HT-29 (cell line): Measurements from ENCODE around the gene MYRFL. TPM values are rescaled to one million over a fixed set of nuclear protein-coding genes. Genes with fewer than 3 reads are reported as not detected.

Experiments
- DNase-seq: peaks from one replicate; pipeline ENCODE4 v3.0.0-alpha.2; 2015; ENCODE audit warnings: low spot score
- total RNA-seq: library from RNA; depleted of rRNA; stranded (reverse); fragments of >200 nt; shearing (Covaris generic); gene quantifications from 2 replicates; pipeline ENCODE4 v1.2.3, GENCODE V29; 2014

The MYRFL gene
- total RNA-seq, 1 experiment from 2014 or later = 13.2 TPM

DNA sequence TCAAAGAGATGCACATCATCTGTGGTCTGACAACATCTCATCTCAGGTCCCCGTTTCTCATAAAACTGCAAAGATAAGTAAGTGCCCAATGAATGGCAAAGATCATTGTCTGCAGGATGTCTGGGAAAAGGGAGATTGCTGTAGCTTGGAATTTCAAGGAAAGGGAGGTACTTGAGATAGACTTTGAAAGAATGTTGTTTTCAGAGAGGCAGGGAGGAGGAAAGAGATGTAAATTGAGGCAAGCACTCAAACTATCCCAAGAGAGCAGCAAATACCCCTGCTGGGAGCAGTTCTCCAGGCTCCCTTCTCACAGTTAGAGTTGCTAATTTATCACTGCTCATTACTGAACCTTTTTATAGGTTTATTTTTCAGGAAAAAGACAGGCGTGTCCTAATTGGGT, 107.1 kb downstream of the MYRFL start:
- no peak for DNase-seq

DNA sequence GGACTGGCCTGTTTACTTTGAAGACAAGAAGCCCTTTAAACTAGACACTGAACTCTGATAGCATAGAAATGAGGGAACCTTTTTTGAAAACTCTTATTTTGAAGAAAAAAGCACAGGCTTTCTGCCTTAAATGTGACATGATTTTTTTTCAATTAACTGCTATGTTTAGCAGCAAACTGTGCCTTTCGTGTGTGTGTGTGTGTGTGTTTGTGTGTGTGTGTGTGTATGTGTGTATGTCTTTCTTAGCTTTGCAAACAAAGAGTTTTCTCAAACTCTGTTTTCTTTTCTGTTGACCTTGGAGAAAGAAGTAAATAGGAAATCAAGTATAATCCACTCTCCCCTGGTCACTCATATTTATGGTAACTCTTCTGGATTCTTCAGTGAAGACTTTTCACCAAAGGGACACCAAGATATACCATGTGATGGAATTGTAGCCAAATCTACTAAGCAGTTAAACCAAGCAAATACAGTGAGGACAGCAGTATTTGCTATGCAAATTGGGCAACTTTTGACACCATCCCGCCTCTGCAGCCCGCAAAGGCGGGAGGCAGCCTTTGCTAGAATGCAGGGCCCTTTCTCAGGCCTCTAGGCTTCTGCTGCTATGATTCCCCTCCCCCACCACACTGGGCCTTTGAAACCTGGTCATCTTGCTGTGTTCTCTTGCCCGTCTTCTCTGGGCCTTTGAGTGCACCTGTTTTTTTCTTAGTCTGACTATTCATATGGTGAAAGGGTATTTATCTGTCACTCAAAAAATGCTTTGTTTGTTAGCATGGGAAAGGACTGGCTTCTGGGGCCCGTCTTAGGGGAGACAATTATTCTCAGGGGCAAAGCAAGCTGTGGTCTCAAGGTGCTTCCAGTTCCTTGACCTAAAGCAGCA, 107.9 kb downstream of the MYRFL start:
- DNase-seq = no peak

DNA sequence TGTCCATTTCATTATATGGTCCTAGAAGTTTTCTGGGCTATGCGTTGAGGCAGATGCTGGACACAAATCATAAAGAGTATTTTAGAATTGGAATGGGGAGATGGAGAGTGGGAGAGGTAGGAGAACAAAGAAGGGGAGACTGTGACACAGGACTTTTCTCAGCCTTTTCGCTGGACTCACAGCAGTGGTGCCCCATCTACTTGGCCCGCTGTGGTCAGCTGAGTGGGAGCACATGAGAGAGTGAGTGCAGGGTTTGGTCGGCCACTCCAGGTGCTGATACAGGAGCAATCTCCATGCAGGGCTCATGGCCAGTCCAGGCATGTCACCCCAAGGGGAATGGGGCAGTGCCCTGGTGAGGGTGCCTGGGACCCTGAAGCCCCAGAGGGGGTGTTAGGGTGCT, 109.0 kb downstream of the MYRFL start:
- DNase-seq = no peak

DNA sequence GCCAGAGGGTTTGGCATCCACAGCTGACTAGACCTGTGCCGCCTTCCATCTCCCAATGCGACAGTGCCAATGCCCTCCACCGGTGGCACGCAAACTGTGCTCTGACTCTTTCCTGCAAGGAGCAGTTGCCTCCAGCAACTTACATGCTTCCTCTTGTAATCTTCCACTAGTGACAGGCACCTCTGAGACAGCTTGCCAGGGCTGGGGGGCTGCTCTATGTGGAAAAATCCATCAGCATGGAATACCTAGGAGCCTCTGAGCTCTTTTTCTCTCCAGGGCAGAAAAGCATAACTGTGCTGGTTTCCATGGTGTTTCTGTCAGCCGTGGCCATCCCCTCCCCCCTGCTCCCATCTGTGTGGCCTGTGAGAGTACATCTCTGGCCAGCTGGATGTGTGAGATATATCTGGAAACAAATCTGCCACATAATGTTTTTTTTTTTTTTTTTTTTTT, 110.6 kb downstream of the MYRFL start:
- DNase-seq = no peak

DNA sequence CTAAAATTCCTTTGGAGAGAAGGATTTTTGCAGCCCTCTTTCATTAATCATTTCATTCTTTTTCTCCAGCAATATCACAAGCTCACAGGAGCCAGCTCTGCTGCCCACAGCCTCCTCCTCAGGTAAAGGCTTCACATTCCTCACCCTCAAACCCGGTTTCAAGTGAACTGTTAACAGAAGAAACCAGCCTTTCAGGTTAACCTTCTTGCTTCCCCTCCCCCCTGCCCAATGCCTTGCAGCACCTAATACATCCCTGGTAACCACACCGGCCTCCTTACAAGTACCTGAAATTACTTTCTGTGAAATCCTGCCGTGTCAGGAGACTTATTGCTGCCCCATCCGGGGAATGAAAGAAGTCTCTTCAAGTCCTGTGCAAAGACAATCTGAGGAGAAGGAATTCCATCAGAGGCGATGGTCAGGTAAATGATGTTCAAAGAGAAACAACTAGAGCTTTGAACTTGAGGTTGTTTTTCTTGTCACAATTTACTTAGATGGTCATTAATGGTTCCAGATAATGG, 111.2 kb downstream of the MYRFL start:
- DNase-seq = no peak

DNA sequence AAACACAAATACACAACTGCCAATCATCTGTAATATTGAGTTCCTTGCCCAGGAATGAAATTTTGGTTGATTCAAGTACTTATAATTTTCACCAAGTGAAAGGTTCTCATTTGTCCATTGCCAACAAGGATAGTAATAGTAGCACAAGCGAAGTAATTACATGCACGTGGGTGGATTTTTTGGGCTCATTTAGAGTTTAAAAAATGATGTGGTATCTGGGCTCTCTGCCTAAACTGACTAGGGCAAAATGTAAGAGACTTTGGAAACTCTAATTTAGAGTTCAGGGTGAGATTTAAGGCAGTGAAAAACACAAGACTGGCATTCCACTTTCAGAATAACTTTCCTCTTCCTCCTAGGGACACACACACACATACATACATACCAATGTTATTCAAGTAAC, 111.7 kb downstream of the MYRFL start:
- no peak for DNase-seq

DNA sequence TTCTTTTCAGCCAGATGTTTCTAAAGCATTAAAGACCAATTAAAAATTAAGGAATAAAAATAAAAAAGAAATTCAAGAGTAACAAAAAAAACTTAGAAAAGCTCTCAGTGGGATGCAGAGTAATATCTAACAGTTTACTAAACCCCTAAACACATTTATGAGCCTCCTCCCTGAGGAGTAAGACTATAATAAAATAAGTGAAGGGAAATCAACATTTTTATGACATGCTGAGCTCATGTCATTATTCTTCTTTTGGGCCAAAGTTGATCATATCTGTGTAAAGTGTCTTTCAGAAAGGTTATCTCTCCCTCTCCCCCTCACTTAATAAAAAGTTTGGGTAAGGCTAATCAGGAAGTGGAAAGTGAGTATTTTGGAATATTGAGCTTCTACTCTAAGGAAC, 122.1 kb downstream of the MYRFL start:
- no peak for DNase-seq

DNA sequence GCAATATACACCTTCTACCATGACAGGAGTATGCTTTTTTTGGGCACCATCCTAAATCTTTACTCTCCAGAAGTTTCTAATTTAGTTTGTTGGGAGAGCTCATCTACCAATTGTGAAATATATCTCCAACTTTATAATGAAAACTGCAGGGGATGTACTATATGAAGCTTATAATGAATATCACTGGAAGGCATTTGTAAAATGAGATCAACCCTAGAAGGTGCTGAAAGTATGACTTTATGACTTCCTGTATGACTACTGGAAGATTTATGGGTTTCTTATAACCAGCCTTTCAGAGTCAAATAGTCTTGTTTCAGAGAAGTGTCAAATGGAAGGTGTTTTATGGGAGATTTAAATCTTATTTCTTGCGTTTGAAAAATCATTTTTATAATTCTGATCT, 122.9 kb downstream of the MYRFL start:
- no peak for DNase-seq

DNA sequence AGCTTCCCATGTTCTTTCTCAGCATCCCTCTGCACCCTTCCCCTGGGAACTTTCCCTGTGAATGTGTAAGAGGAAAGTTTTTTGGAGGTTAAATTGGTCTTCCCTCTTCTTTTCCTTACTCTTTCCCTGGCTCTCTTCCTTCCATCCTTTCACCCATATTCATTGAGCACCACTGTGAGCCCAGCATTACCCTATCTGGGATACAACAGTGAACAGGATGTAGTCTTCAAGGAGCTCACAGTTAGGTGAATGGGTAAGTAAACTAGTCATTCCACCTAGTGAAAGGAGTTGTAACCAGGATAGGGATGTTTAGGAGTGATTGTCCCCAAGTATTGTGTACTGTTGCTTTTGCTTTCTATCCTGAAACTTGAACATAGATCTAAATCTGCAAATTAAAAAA, 123.8 kb downstream of the MYRFL start:
- DNase-seq = no peak

DNA sequence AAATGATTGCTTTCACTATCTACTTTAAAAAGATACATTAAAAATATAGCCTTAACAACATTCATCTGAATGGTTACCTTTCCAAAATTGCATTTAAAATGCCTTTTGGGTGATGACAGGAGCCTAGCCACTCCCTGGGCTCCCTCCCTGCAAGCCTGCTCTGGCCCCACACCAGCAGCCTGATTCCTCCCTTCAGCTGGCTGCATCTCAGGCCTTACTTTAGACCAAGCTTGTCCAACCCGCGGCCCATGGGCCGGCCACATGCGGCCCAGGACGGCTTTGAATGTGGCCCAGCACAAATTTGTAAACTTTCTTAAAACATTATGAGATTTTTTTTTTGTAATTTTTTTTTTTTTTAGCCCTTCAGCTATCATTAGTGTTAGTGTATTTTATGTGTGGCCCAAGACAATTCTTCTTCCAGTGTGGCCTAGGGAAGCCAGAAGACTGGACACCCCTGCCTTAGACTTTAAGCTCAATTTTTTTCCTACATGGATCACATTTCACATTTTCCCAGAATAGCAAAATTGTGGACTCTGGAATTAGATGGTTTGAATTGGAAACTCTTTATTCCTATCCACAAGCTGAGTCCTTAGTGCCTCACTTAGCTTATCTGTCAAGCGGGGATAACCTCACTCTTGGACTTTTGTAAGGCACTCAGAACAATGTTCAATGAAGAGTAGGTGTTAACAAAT, 124.4 kb downstream of the MYRFL start:
- no peak for DNase-seq

DNA sequence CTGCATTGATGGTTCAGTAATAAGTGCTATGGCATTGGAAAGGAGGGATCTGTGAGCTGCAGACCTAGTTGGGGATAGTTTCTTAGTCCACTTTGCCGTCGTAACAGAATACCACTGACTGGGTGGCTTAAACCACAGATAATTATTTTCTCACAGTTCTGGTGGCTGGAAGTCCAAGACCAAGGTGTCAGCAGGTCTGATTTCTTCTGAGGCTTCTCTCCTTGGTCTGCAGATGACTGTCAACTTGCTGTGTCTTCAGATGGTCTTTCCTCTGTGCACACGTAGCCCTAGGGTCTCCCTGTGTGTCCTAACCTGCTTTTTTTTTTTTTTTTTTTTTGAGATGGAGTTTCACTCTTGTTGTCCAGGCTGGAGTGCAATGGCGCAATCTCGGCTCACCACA, 126.1 kb downstream of the MYRFL start:
- DNase-seq = no peak

DNA sequence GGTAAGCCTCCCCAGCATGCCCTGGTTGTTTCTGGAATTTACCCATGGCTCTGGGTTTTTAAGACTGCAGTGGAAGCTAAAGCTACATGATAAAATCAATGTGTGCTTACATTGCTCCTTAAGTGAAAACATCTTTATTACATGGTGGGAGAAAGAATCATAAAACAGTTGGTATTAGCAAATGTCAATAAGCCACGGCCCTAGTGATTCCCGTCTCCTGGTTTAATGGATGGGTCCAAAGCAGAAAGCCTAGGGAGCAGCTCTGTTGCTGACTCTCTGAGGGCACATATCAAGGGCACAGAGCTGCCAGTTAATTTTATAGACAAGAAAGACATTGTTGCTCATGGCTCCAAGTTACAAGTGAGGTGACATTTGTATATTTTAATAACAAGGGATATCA, 127.9 kb downstream of the MYRFL start:
- no peak for DNase-seq

DNA sequence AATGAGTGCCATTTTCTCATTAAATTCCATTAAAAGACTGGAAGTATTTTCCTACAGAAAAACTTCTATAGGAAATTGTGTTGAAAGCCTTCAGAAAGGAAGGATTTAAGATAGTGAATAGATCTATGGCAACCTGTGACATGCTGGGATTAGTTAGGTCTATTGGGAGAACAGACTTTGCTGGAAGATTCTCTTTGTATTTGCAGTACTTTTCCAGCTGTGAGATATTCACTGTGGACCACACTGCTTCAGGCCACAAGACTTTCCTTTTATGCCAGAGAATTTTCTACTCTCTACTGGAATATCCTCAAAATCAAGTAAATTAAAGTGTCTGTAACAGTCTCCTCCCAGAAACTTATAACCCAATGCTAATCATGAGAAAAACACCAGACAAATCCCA, 136.2 kb downstream of the MYRFL start:
- DNase-seq = no peak

DNA sequence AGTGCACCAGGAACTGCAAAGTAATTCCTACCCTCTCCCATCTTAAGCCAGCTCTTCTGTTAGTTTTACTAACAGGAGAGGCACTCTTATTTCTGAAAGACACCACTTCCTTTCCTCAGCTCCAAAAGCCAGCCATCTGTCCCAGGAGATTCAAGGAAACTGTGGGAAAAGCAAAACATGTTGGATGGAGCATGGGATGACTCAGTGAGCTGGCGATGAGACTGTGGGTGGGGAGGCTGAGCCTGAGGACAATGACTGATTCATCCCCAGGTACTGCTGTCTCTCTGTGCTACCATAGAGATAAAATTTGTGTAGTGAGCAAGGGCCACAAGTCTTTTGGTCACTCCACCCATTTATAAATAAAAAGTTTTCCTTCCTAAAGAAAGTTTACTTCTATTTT, 141.4 kb downstream of the MYRFL start:
- DNase-seq = peak; percentile 58

DNA sequence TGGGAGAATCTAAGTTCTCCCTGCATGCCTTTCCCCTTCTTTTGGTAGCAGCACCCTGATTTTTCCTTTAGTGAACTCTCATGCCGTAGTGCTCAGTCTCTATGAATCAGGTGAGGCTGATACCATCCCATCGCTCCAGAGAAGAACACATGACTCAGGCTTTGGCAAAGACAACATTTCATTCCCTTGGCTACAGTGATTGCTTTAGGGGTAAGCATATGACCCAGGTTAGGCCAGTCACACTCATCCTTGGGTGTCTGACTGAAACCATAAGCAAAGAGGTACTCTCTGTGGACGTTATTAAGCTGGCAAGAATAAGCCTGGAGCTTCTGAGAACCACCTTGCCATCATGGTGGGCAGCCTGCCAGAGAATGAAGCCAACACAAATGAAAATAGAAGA, 141.8 kb downstream of the MYRFL start:
- DNase-seq = peak; percentile 52

DNA sequence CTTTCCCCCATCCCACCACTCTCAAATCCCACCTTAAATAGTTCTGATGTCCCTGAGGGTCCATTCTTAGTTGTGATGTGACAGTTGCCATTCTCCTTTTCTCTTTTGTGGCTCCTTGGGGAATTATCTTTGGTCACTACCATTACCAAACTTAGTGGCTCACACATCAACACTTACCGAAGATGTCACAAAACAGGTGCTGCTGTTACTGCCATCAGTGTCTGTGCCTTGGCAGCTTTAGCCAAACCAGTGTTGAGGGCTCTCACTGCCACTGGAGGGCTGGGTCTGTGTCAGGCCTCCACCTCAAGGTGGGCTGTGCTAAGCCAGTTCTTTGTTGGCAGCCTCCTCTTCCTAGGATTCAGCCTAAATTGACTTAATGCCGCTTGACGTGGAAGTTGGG, 144.0 kb downstream of the MYRFL start:
- DNase-seq = no peak

DNA sequence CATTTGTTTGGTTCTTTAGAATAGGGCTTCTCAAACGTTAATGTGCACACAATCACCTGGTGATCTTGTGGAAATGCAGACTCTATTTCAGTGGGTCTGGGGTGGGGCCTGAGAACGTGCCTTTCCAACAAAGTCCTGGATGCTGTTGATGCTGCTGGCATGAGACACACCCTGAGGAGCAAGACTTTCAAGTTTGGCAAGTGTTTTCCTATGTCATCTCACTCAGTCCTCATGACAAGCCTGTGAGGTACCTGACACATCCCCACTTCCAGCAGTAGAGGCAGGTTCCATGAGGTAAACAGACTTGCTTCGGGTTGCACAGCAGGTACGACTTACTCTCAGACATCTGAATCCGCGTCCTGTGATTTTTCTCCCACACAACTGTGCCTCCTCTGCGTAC, 147.1 kb downstream of the MYRFL start:
- DNase-seq = no peak

DNA sequence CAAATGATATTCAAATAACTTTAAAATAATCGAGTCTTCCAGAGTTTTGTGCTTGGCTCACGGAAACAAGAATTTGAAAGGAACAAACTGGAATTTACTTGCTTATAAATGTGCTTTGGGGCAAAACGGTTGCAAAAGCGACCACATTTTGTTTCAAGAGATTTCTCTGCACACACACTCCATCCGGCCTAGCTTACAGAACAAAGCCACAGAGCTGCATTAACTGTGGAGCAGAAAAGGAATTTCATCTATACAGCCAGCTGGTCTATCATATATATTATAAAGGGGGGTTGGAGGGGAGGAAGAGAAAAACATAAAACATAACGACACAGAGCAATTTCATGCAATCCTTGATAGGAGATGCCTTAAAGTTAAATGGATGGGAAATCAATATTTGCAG, 153.0 kb downstream of the MYRFL start:
- no peak for DNase-seq

DNA sequence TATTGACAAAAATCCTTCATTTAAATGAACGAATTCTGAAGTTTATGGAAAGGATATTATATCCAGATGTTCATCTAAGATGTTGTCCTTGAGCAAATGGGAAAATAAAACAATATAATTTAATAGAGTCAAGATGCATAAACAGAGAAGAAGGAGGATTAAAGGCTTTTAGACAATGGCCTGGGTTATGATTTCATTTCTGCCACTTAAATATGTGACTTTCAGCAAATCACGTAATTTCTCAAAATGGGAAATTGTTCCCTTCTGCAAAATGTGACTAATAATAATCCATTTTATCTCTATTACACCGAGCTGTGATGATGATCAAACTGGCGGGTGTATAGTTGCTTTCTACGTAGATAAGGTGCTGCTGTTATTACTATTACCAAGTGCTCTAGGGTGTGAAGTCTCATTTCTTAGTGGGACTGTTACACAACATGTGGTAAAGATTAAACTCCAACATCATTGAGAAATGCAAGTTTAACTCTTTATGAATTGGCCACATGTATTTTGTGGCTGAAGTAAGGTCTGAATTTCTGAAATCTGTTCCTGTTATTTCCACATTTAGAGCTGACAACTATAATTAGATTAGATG, 157.0 kb downstream of the MYRFL start:
- no peak for DNase-seq

DNA sequence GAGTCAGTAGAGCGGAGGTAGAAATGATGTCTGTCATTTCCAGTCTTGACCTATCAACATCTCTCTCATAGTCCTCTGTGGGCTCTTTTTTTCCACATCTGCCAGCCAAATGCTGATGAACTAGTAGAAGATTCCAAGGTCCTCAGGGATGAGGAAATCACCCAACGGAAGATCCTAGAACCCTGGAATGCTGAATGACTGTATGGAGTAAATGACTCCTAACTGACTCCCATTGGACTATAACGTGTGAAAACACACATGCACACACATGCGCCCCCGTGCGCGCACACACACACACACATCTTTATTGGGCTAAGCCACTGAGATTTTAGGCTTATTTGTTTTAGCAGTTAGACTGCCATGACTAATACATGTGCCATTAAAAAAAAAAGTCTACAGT, 159.2 kb downstream of the MYRFL start:
- DNase-seq = no peak

DNA sequence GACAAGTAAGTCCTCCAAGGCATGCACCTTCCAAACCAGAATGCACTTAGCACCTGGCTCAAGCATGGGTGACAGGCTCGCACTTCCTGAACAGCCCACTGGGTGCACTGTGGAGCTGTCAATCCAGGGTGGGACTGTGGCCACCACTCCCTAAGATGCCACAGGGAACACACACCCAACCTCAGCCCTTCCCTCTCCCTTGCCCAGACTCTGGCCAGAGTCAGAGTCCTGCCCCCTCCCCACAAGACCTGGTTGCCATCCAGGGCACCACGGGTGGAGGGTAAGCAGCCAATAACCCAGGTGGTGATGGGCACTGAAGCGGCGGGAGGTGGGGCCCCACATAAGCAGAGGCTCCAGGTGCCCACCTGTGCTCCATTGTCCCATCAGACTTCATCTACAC, 160.6 kb downstream of the MYRFL start:
- peak; percentile 70 for DNase-seq

DNA sequence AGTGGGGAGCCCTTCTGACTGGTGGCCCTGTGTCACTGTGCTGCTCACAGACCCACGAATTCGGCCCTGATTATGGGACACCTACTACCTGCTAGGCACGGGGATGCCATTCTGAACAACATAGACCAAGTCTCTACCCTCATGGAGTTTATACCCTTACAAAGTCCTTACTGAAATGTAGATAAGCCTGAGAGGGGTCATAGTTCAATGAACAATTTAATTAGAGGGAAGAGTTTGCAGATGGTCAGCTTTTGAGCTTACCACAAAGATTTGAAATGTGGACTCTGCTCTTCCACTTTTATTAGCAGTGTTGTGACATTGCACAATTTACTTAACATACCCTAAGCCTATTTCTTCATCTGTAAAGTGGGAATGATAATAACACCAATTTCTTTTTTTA, 161.1 kb downstream of the MYRFL start:
- DNase-seq = no peak
